ENCODE measurements around the gene DNMT1.
"Not testable (repeated sequence)": the region's sequence is repeated elsewhere in the genome, so short reads cannot be mapped to it uniquely, and the experiment has no call there.

Gene DNMT1

GRCh38 chr19:10194500-10195198, at the start of gene DNMT1:
Gene DNMT1, minus strand, starts transcription at chr19:10194953. Its CDS starts 54 bp downstream, at chr19:10194899.
- DNase-seq, result peak; percentile 92

GRCh38 chr19:10243606-10244005, 48.9 kb upstream of the DNMT1 start:
- DNase-seq, result no peak

- not testable (repeated sequence) for DNase-seq
Measured at GRCh38 chr19:10241826-10242449, 47.2 kb upstream of the DNMT1 start.

DNA sequence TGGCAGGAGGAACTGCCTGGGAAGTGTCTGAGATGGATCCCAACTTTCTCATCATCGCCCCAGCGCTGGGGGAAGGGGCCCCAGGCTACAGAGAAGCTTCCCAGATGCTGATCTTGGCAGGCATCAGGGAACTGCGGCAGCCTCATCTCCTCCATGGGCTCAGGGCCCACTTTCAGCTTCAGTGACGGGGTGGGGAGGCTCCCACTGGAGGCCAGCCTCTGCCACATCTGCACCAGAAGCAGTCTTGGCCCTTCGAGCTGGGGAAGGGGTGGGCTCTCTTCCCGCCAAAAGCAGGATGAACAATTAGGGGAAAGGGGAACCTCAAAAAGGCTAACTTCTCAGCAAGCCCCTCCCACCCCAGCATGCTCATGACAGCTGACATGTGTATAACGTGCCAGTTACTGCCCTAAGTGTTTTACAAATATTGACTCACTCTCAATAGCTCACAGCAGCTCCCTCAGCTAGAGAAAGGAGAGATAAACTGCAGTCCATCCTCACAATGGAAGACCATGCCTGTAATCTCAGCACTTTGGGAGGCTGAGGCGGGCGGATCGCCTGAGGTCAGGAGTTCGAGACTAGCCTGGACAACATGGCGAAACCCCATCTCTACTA, 43.5 kb upstream of the DNMT1 start:
- DNase-seq, result no peak

DNA sequence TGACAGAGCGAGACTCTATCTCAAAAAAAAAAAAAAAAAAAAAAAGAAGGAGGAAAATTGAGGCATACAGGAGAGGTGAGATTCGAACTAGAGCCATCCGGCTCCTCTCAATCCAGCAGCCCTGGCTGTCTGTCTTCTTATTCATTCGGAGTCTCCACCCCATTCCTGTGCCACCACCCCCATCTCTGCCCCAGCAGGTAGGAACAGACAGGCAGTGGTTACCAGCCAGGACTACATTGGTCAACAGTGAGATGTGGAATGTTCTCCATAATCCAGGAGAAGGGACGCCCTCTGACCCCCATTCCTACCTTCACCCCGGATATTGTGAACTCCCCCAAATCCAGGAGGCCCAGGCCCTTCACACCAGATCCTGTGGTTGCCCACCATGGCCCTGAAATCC, 42.9 kb upstream of the DNMT1 start:
- DNase-seq, result no peak

- DNase-seq, result not testable (repeated sequence)
Measured at GRCh38 chr19:10235409-10235808, 40.7 kb upstream of the DNMT1 start.

DNA sequence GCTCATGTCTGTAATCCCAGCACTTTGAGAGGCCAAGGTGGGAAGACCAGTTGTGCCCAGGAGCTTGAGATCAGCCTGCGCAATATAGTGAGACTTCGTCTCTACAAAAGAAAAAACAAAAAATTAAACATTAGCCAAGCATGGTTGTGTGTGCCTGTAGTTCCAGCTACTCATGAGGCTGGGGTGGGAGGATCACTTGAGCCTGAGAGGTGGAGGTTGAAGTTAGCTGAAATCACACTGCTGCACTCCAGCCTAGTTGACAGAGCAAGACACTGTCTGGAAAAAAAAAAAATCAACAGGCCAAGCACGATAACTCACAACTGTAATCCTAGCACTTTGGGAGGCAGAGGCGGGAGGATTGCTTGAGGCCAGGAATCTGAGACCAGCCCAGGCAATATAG, 40.2 kb upstream of the DNMT1 start:
- DNase-seq, result no peak

DNA sequence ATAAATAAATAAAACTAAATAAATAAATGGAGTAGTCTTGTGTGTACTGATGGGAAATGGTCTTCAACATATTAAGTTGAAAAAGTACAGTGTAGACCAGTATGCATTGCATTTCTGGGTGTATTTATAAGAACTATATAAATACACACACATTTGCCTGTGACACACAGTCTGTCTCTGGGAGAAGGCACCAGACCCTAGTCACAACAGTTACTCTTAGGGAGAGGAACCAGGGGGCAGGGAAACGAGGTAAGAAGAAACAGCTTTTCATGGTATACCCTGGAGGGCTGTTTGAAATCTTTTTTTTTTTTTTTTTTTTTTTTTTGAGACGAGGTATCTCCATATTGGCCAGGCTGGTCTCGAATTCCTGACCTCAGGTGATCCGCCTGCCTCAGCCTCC, 39.2 kb upstream of the DNMT1 start:
- DNase-seq, result no peak

DNA sequence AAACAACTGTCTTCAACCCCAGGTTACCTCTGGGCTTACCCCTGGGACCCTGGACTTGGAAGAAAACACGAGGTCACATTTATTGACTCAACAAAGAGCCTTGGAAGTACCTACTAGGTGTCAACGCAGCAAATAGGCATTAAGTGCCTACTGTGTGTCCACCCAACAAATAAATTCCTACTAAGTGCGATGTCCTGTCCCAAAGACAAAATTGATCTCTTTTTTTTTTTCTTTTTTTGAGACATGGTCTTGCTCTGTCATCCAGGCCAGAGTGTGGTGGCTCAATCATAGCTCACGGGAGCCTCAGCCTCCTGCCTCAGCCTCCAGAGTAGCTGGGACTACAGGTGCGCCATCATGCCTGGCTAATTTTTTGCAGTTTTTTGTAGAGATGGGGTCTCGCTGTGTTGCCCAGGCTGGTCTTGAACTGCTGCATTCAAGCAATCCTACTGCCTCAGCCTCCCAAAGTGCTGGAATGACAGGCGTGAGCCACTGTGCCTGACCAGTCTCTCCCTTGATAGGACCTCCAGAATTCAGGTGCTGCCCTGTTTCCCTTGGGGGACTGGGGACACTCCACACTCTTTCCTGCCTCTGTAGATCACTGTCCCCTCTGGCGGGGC, 37.0 kb upstream of the DNMT1 start:
- DNase-seq, result peak; percentile 16

GRCh38 chr19:10230861-10231611, 36.3 kb upstream of the DNMT1 start, which contains the start of gene S1PR2:
Gene S1PR2, minus strand, starts transcription at chr19:10231331. Its CDS starts 6,426 bp downstream, at chr19:10224905.
- peak; percentile 35 for DNase-seq

DNA sequence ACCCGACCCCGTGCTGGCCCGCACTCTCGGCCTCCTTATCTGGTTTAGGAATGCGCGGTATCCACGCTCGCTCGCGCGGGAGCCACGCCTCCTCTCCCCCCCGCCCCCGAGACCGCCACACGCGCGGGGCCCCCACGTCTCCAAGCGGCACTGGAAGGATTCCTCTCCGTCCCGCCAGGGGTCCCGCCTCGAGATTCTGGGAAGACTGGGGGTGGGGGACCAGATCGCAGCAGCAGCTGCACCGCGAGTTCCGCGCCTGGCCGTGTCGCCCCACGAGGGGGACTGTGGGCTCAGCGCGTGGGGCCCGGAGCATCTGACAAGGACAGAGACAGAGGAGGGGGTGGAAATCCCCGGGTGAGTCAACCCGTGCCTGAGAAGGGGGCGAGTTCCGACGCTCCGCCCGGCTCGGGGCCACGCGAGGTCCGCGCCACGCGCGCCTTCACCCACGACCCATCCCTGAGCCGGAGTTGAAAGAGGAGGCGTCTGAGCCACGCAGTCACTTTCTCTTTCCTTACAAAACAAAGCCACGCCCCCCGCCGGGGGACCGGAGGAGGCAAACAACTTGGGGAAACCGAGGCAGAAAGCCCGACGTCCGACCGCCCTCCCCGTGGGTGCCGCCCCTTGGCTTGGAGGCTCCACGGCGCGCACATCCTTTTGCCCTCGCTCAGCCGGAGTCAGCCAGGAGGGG, 35.6 kb upstream of the DNMT1 start:
- DNase-seq, result no peak

GRCh38 chr19:10228920-10229319, 34.2 kb upstream of the DNMT1 start:
- no peak for DNase-seq

DNA sequence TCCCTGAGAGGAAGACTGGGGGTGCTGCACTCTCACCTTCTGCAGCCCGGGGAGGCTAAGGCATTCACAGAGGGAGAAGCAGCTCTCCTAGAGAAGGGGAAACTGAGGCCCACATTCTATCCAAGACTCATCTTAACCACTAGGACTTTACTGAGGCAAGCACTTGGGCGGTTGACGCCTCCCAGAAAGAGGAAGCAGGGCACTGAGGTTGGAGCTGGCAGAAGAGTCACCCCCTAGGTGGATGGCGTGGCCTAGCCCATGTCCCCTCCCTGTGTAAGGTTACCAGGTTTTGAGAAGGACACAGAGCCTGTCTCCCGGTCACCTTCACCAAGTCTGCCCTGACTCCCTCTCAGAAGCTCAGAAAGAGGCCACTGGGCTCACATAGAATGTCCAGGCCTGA, 33.6 kb upstream of the DNMT1 start:
- no peak for DNase-seq

- DNase-seq, result no peak
Measured at GRCh38 chr19:10227026-10227971, 32.5 kb upstream of the DNMT1 start.

DNA sequence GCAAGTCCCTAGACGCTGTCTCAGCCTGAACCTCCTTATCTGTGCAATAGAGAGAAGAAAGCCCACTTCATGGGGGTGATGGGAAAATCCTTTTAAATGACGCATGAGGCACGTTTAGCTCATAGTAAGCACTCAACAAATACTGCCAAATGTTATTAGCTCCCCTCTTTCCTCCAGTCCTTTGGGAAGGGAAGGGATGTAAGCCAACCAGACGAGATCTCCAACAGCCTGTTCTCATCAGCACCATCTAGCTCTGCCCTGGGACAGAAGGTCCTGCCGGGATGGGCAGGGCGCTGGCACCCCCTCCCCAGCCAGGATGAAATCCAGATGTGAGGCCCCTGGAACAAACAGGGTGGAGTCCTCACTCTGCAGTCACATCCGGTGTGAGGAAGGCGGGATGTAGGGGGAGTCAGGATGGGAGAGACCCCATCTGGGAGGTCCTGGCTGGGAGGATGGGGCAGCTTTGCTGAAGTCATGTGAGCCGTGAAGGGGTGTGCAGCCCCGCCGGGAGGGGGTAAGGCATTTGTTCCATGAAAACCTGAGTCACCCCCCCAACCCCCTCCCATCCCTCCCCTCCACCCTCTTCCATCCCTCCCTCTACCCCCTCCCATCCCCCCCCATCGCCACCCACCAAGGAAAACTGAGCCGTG, 31.7 kb upstream of the DNMT1 start:
- DNase-seq, result no peak

DNA sequence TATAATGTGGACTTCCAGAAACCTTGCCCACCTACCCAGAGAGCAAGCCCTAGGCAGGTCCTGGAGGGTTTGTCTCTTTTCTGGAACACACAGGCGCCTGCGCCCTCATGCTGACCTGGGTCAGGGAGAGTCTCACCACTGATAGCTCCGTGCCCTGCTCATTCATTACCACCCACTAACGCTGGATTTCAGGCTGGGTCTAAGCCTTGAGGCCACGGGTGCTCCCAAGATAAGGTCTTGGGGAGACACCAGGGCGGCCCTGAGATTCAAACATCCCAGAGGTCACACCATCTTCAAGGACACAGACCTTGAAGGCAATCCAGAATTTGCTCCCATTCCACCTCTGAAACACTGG, 31.2 kb upstream of the DNMT1 start:
- no peak for DNase-seq

GRCh38 chr19:10224337-10224736, 29.6 kb upstream of the DNMT1 start:
- DNase-seq, result no peak

DNA sequence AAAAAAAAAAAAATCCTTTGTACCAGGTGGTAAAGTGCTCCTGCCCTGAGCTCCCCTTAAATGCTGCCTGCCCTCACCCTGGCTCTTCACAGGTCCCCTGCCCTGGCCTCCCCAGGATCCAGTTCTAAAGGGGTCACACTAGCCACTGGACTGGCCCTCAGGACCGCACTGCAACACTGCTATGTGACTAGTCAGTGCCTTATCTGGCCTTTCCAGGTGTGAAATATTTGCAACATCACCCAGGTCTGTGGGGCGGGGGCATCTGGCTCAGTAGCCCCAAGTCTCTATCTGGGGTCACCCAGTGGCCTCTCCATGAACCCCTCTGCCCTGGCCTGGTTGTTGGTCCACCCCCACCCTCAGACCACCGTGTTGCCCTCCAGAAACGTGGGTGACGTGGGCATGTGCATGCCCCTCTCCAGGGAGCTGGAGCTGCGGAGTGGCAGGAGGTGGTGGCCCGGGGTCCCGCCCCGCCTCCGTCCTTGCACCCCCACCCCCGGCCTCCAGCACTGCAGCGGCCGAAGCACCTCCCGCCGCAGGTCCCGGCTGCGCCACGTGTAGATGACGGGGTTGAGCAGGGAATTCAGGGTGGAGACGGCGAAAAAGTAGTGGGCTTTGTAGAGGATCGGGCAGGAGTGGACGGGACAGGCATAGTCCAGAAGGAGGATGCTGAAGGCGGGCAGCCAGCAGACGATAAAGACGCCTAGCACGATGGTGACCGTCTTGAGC, 28.9 kb upstream of the DNMT1 start:
- no peak for DNase-seq

- DNase-seq, result no peak
Measured at GRCh38 chr19:10222201-10222890, 27.6 kb upstream of the DNMT1 start.
